ENCODE results near the gene RRP1.

RRP1 gene

GRCh38 chr21:43789276-43790009 is at the start of gene RRP1:
Gene RRP1 (plus strand): TSS chr21:43789577. CDS start chr21:43789630, 53 bp downstream.
- peak; percentile 92 for DNase-seq

GRCh38 chr21:43739621-43740435 is 49.5 kb upstream of the RRP1 start:
- no peak for DNase-seq

- DNase-seq = no peak
Measured at GRCh38 chr21:43740497-43741156, 48.8 kb upstream of the RRP1 start.

GRCh38 chr21:43741423-43742096 is 47.8 kb upstream of the RRP1 start:
- no peak for DNase-seq

GRCh38 chr21:43743947-43744346 is 45.4 kb upstream of the RRP1 start:
- DNase-seq = no peak

- DNase-seq = no peak
Measured at GRCh38 chr21:43744725-43745124, 44.7 kb upstream of the RRP1 start.

- no peak for DNase-seq
Measured at GRCh38 chr21:43745772-43746517, 43.4 kb upstream of the RRP1 start.

GRCh38 chr21:43748622-43749021 is 40.8 kb upstream of the RRP1 start:
- no peak for DNase-seq

GRCh38 chr21:43749651-43750262 is 39.6 kb upstream of the RRP1 start:
- DNase-seq = no peak

GRCh38 chr21:43750339-43751033 is 38.9 kb upstream of the RRP1 start:
- DNase-seq = no peak

GRCh38 chr21:43751955-43752591 is 37.3 kb upstream of the RRP1 start:
- DNase-seq = no peak

GRCh38 chr21:43752758-43753438 is 36.5 kb upstream of the RRP1 start:
- no peak for DNase-seq

GRCh38 chr21:43753439-43753799 is 36.0 kb upstream of the RRP1 start:
- DNase-seq = no peak

GRCh38 chr21:43754948-43755781 is 34.2 kb upstream of the RRP1 start:
- DNase-seq = no peak

GRCh38 chr21:43755820-43756594 is 33.4 kb upstream of the RRP1 start:
- DNase-seq = no peak

GRCh38 chr21:43757601-43758000 is 31.8 kb upstream of the RRP1 start:
- DNase-seq = no peak

GRCh38 chr21:43758111-43758641 is 31.2 kb upstream of the RRP1 start:
- no peak for DNase-seq

- no peak for DNase-seq
Measured at GRCh38 chr21:43758811-43759210, 30.6 kb upstream of the RRP1 start.

Data from activated gamma-delta T cell treated with Interleukin-2 at 50 U/mL for 16 hours (primary cell).